SJCRH30 (cell line): Measurements from ENCODE around the gene SLC9A9. TPM values are rescaled to one million over a fixed set of nuclear protein-coding genes. Genes with fewer than 3 reads are reported as not detected.
A peak's percentile ranks its signal among the peaks of the same experiment; 100 is the strongest.
"Not testable (repeated sequence)": the region's sequence is repeated elsewhere in the genome, so short reads cannot be mapped to it uniquely, and the experiment has no call there.

Experiments
- DNase-seq, 2 experiments: peaks; one replicate each; pipeline ENCODE4 v3.0.0-alpha.2; 2015 to 2020
- H3K27ac ChIP-seq: fragments of 250-450 bp; sonication (Bioruptor Pico); 2 replicates; pipeline ENCODE4 v1.5.1; 2020; ENCODE audit warnings: mild to moderate bottlenecking, moderate library complexity
- H3K27me3 ChIP-seq: fragments of 250-450 bp; sonication (Bioruptor Pico); 2 replicates; pipeline ENCODE4 v1.5.1; 2020; ENCODE audit warnings: mild to moderate bottlenecking, moderate library complexity
- H3K36me3 ChIP-seq: fragments of 250-450 bp; sonication (Bioruptor Pico); 2 replicates; pipeline ENCODE4 v1.5.1; 2020; ENCODE audit warnings: mild to moderate bottlenecking, moderate library complexity
- H3K4me1 ChIP-seq: fragments of 250-450 bp; sonication (Bioruptor Pico); 2 replicates; pipeline ENCODE4 v1.5.1; 2020; ENCODE audit warnings: mild to moderate bottlenecking, moderate library complexity
- H3K4me3 ChIP-seq: fragments of 250-450 bp; sonication (Bioruptor Pico); 2 replicates; pipeline ENCODE4 v1.5.1; 2020; ENCODE audit warnings: mild to moderate bottlenecking, moderate library complexity
- H3K9me3 ChIP-seq: fragments of 250-450 bp; sonication (Bioruptor Pico); replicated peaks from 2 replicates; pipeline ENCODE4 v1.5.1; 2020; ENCODE audit warnings: mild to moderate bottlenecking, moderate library complexity
- total RNA-seq: library from RNA; depleted of rRNA; stranded (reverse); fragments of >200 nt; shearing (Covaris generic); gene quantifications from 2 replicates; pipeline ENCODE4 v1.2.3, GENCODE V29; 2014

The SLC9A9 gene
- total RNA-seq, 1 experiment from 2014 or later = 1.4 TPM

- no peak for DNase-seq
- H3K4me1 ChIP-seq = no peaks in the 10 kb centered on the region
- no peaks in the 10 kb centered on the region for H3K27me3 ChIP-seq
- no peaks in the 10 kb centered on the region for H3K36me3 ChIP-seq
- H3K27ac ChIP-seq = no peak overlapping the region
- H3K9me3 ChIP-seq = no peaks in the 10 kb centered on the region
- H3K4me3 ChIP-seq = no peak overlapping the region
Observed at GRCh38 chr3:143465666-143466065, 382.6 kb downstream of the SLC9A9 start.

- no peak for DNase-seq
- Histone ChIP-seq H3K36me3 (no peaks in the 10 kb centered on the region), H3K27ac (no peak overlapping the region), H3K9me3 (no peaks in the 10 kb centered on the region), H3K4me1 (no peaks in the 10 kb centered on the region), H3K4me3 (no peak overlapping the region), H3K27me3 (no peaks in the 10 kb centered on the region)
Observed at GRCh38 chr3:143464850-143465249, 383.4 kb downstream of the SLC9A9 start.

DNA sequence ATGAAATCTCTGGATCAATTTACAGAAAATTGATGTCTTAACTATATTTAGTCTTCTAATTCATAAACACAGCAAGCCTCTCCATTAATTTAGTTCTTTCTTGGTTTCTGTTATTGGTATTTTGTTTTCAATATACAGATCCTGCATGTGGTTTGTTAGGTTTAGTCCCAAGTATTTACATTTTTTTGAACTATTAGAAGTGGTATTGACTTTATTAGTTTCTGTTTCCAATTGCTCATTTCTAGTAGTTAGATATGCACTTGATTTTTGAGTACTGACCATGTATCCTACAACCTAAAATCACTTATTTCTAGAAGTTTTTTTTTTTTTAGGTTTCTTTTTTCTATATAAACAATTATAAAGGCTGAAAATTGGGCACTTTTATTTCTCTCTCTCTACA is 392.8 kb downstream of the SLC9A9 start:
- H3K27me3 ChIP-seq = no peaks in the 10 kb centered on the region
- H3K36me3 ChIP-seq = no peaks in the 10 kb centered on the region
- H3K9me3 ChIP-seq = no peaks in the 10 kb centered on the region
- H3K4me3 ChIP-seq = no peak overlapping the region
- no peak for DNase-seq
- no peak overlapping the region for H3K27ac ChIP-seq
- H3K4me1 ChIP-seq = no peaks in the 10 kb centered on the region

- Histone ChIP-seq H3K27ac (no peak overlapping the region), H3K9me3 (no peaks in the 10 kb centered on the region)
- no peak for DNase-seq
Observed at GRCh38 chr3:143450632-143451031, 397.6 kb downstream of the SLC9A9 start.

DNA sequence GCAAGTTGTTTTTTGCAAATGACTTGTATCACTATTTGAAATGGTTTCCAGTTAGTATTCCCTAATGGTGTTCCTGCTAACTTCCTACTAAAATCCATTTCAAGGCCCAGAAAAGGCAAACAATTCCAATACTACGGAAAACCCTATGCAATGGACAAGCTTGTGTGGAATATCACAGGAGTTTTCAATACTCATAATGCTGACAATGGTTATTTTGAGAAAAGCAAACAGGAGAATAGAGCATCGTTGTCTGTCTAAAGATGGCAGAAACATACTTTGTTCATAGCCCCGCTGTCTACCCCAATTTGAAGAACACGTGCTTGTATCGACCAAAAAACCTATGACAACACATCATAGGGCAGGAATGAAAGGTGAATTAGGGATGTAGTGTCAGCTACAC is 400.8 kb downstream of the SLC9A9 start:
- H3K27me3 ChIP-seq = no peaks in the 10 kb centered on the region
- no peaks in the 10 kb centered on the region for H3K9me3 ChIP-seq
- H3K27ac ChIP-seq = no peak overlapping the region
- no peak overlapping the region for H3K4me3 ChIP-seq
- H3K4me1 ChIP-seq = no peaks in the 10 kb centered on the region
- no peaks in the 10 kb centered on the region for H3K36me3 ChIP-seq
- DNase-seq = no peak

More at GRCh38 chr3:143450632-143451031, 397.6 kb downstream of the SLC9A9 start:
- Histone ChIP-seq H3K27me3 (no peaks in the 10 kb centered on the region), H3K4me1 (no peaks in the 10 kb centered on the region), H3K4me3 (no peak overlapping the region), H3K36me3 (no peaks in the 10 kb centered on the region)

DNA sequence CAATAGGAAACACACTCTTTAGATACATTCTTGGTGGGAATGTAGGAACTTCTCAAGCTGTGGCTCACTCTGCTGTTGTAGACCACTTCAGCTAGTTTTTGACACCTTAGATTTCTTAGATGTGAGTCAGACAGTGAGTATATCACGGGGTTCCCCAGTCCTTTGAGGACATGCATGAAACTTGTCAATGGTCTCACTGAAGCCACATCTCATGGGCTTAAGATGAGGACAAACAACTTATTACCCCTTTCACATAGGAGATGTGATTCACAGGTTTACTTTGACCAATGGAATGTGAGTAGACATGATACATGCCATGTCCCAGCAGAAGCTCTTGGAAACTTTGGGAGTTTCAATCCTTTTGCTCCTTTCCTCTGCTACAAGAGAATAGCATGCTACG is 403.1 kb downstream of the SLC9A9 start:
- H3K9me3 ChIP-seq = no peaks in the 10 kb centered on the region
- H3K36me3 ChIP-seq = no peaks in the 10 kb centered on the region
- DNase-seq = no peak
- H3K27me3 ChIP-seq = no peaks in the 10 kb centered on the region
- H3K4me3 ChIP-seq = no peak overlapping the region
- no peaks in the 10 kb centered on the region for H3K4me1 ChIP-seq
- H3K27ac ChIP-seq = no peak overlapping the region

DNA sequence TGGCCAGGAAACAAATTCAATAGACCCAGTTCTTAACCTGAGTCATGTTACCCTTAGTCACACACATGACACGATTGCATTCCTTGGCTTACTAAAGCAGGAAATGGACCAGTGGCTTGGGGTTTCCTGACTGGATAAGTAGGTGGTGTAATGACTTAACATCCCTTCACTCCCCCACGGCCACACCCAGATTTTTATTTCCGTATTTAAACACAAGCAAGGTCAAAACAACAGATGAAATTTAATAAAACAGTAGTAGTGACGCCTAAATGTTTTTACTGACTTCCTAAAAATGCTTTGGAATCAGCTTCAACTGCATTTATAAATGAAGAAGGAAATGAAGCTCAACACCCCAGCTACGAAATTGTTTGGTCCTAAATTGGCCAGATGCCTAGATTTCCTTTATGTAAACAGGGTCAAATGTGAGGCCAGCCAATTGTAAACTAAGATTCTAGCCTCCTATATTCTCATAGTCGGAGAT is 404.4 kb downstream of the SLC9A9 start:
- Histone ChIP-seq H3K4me3 (no peak overlapping the region), H3K4me1 (no peaks in the 10 kb centered on the region), H3K27ac (no peak overlapping the region), H3K9me3 (no peaks in the 10 kb centered on the region), H3K36me3 (no peaks in the 10 kb centered on the region), H3K27me3 (no peaks in the 10 kb centered on the region)
- peak; percentile 15 to 22 for DNase-seq

GRCh38 chr3:143442814-143443447 is 405.3 kb downstream of the SLC9A9 start:
- DNase-seq = no peak
- Histone ChIP-seq H3K9me3 (no peaks in the 10 kb centered on the region), H3K4me3 (no peak overlapping the region), H3K36me3 (no peaks in the 10 kb centered on the region), H3K27me3 (no peaks in the 10 kb centered on the region), H3K27ac (no peak overlapping the region), H3K4me1 (no peaks in the 10 kb centered on the region)

DNA sequence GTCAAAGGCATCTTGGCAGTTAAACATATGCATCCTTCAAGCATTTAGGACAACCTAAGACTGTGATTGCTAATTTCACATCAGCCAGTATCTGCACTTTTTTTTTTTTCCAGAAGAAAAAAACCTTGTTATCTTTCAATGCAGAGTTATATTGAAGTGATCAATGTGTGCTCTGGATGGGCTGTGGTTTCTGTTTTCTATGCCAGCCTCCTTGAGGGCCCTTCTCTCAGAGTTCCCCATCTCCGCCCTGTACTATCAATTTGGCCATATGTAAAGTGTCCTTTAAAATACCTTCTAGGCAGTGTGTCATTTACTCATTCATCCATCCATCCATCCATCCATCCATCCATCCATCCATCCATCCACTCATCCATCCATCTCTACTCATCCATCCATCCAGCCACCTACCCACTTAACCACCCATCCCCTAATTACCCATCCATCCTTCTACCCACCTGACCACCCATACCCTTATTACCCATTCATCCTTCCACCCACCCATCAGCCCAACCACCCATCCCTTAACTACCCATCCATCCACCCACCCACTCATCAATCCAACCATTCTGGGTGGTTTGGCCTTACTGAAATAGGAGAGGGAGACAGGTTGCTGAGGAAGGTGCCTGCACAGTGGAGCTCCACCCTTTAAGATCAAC is 406.6 kb downstream of the SLC9A9 start:
- H3K27ac ChIP-seq = no peak overlapping the region
- H3K4me1 ChIP-seq = no peaks in the 10 kb centered on the region
- H3K27me3 ChIP-seq = no peaks in the 10 kb centered on the region
- no peak for DNase-seq
- H3K9me3 ChIP-seq = no peaks in the 10 kb centered on the region
- no peak overlapping the region for H3K4me3 ChIP-seq
- H3K36me3 ChIP-seq = no peaks in the 10 kb centered on the region

DNA sequence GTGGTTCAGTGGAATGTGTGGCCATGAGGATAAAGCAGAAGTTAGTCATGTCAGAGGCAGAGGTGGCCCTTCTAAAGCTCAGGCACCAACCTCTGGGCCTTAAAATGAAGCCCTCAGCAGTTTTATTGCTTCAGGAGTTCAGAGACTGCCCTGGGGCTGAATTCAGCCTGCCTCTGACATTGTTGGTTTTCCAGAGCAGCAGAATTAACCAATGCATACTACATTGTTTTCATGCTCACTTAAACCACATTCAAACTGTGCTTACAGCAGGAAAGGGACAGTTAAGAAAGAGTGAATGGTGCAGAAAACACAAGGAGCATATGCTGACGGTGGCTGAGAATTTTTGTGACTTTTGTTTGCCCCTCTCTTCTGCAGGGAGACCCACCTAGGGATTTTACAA is 408.5 kb downstream of the SLC9A9 start:
- Histone ChIP-seq H3K36me3 (no peaks in the 10 kb centered on the region), H3K4me1 (no peaks in the 10 kb centered on the region), H3K4me3 (no peak overlapping the region), H3K9me3 (no peaks in the 10 kb centered on the region), H3K27me3 (no peaks in the 10 kb centered on the region), H3K27ac (no peak overlapping the region)
- DNase-seq = no peak

DNA sequence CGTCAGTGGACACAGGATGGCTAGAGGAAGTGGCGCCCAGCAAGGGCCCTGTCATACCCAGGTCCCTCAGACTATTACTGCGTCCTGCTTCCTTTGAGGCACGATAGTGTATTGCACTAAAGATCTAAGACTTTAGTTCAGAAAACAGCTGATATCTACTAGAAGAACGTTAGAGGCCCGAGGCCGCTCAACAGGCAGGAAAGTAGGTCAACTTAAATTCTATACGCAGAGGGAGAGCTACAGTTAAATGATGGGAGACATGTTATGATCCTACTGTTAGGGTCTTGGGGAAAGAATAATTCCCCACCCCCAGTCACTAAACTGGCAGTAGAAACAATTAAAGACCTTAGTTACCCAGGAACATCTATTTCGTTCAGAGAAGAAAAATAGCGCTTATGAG is 410.9 kb downstream of the SLC9A9 start:
- Histone ChIP-seq H3K9me3 (no peaks in the 10 kb centered on the region), H3K27me3 (0 out of 2 replicates have a peak, but pooled peaks cover 3% of the 10 kb centered on the region)

GRCh38 chr3:143436231-143436930 is 411.9 kb downstream of the SLC9A9 start:
- H3K27ac ChIP-seq = no peak overlapping the region
- H3K4me3 ChIP-seq = no peak overlapping the region
- H3K9me3 ChIP-seq = no peaks in the 10 kb centered on the region
- no peak for DNase-seq
- H3K4me1 ChIP-seq = no peaks in the 10 kb centered on the region
- 0 out of 2 replicates have a peak, but pooled peaks cover 3% of the 10 kb centered on the region for H3K27me3 ChIP-seq
- H3K36me3 ChIP-seq = no peaks in the 10 kb centered on the region

More for the DNA sequence above, 410.9 kb downstream of the SLC9A9 start:
- no peak overlapping the region for H3K4me3 ChIP-seq
- no peak overlapping the region for H3K27ac ChIP-seq
- no peaks in the 10 kb centered on the region for H3K36me3 ChIP-seq
- H3K4me1 ChIP-seq = no peaks in the 10 kb centered on the region
- no peak for DNase-seq

DNA sequence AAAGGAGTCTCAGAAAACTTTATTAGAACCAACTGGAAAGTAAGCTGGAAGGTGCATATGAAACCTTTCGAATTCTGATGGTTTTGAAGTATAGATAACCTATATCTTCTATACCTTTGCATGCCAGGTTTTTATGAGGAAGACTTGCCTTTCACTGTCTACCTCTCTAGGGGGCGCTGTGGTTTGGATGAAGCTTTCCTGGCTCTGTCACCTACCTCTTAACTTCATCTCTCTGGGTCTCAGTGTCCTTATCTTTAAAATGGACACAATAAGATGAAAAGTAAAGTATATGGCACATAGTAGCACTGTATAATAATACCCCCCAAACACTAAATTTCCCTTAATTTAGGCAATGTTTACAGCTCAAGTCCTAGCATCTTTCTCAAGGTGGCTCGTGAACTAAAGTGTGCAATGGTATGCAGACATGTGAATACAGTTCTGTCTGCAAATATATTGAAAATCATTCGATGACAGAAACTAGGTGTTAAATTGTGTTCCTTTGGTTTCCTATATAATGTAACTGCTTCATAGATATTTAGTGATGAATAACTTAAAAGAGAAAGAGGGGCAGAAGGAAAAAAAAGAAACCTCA is 414.4 kb downstream of the SLC9A9 start:
- H3K9me3 ChIP-seq = no peaks in the 10 kb centered on the region
- H3K36me3 ChIP-seq = no peaks in the 10 kb centered on the region
- no peaks in the 10 kb centered on the region for H3K4me1 ChIP-seq
- H3K27ac ChIP-seq = no peak overlapping the region
- 0 out of 2 replicates have a peak, but pooled peaks cover 3% of the 10 kb centered on the region for H3K27me3 ChIP-seq
- DNase-seq = peak in 1 of 2 experiments; percentile 34
- H3K4me3 ChIP-seq = no peak overlapping the region

DNA sequence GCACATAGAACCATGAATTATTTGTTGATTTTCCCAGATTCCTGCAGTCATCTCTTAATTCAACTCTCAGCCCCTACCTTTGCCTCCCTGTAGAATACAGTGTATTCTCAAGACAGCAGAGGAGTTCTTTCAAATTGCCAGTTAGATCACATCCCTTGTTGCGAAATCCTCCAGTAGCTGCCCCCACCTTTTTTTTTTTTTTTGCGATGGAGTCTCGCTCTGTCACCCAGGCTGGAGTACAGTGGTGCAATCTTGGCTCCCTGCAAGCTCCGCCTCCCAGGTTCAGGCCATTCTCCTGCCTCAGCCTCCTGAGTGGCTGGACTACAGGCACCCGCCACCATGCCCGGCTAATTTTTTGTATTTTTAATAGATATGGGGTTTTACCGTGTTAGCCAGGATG is 417.0 kb downstream of the SLC9A9 start:
- H3K4me3 ChIP-seq, H3K9me3 ChIP-seq, H3K27ac ChIP-seq, DNase-seq, H3K4me1 ChIP-seq, H3K36me3 ChIP-seq, H3K27me3 ChIP-seq: not testable (repeated sequence)

- Histone ChIP-seq H3K27ac (no peak overlapping the region), H3K36me3 (no peaks in the 10 kb centered on the region), H3K4me1 (no peaks in the 10 kb centered on the region), H3K27me3 (0 out of 2 replicates have a peak, but pooled peaks cover 3% of the 10 kb centered on the region), H3K9me3 (no peaks in the 10 kb centered on the region), H3K4me3 (no peak overlapping the region)
- no peak for DNase-seq
Observed at GRCh38 chr3:143430568-143430967, 417.7 kb downstream of the SLC9A9 start.
